Uterus (tissue), 2 donors: ENCODE measurements around the gene C16orf89.
"Not testable (repeated sequence)": the region's sequence is repeated elsewhere in the genome, so short reads cannot be mapped to it uniquely, and the experiment has no call there.

Source experiments
- POLR2A ChIP-seq, 2 donors: fragments of 450-650 bp; IDR thresholded peaks; one replicate each; pipeline ENCODE4 v1.6.1; 2016; ENCODE audit warnings: antibody characterized with exemption in 2 of 2, mild to moderate bottlenecking in 1 of 2, moderate library complexity in 1 of 2
- TF ChIP-seq, protein P1 (sequence below), 4 experiments: fragments of 200-600 bp in 2 of 4; fragments of 450-650 bp in 2 of 4; sonication (generic) in 2 of 4; IDR thresholded peaks; one replicate each; pipeline ENCODE4 v1.5.1; 2016 to 2019; ENCODE audit warnings: antibody characterized with exemption in 4 of 4, mild to moderate bottlenecking in 2 of 4, moderate library complexity in 1 of 4

DNA sequence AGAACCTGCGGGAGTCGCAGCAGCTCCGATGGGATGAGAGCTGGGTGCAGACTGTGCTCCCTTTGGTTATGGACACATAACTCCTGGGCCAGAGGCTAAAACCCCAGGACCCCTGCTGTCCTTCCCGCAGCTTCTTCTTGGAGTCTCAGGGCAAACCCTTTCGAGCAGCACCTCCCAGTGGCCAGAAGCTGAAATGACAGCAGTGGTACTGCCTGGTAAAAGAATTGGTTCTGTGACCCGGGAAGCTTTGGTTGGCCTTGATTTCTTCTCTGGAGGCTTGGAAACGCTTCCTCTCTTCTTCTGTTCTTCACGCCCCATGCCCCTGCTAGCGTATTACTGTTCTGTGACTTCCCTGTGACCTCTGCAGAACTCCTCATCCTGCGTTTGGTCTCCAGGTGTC is 19.0 kb upstream of the C16orf89 start:
- TF ChIP-seq POLR2A (IDR thresholded peaks at IDR 0.05) = not testable (repeated sequence)
- TF ChIP-seq, protein P1, sequence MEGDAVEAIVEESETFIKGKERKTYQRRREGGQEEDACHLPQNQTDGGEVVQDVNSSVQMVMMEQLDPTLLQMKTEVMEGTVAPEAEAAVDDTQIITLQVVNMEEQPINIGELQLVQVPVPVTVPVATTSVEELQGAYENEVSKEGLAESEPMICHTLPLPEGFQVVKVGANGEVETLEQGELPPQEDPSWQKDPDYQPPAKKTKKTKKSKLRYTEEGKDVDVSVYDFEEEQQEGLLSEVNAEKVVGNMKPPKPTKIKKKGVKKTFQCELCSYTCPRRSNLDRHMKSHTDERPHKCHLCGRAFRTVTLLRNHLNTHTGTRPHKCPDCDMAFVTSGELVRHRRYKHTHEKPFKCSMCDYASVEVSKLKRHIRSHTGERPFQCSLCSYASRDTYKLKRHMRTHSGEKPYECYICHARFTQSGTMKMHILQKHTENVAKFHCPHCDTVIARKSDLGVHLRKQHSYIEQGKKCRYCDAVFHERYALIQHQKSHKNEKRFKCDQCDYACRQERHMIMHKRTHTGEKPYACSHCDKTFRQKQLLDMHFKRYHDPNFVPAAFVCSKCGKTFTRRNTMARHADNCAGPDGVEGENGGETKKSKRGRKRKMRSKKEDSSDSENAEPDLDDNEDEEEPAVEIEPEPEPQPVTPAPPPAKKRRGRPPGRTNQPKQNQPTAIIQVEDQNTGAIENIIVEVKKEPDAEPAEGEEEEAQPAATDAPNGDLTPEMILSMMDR (IDR thresholded peaks at IDR 0.05) = peak in 2 of 4 experiments; percentile 28 to 43
